ENCODE data around the gene FAM9C. TPM values are rescaled to one million over a fixed set of nuclear protein-coding genes. Genes with fewer than 3 reads are reported as not detected.
"Not testable (repeated sequence)": the region's sequence is repeated elsewhere in the genome, so short reads cannot be mapped to it uniquely, and the experiment has no call there.

Gene FAM9C
- total and polyA plus RNA-seq, 2 donors (not counting 1 experiment from before 2014, with no cell fraction given): not detected

DNA sequence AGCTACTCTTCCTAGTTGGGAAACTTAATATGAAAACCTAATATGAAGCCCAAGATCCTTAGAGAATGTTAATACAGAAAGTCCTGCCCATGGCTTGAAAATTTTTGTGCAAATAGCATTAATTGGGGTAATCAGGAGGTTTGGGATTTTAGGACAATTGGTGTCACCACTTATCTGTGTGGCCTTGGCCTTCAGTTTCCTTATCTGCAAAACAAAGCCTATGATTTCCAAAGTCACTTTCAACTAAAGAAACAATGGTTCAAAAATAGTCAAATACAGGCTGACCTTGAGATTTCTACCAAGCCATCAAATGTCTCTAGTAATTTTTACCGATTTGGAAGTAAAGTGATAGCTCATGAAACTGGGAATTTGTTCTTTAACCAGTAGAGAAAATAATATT is 40.2 kb upstream of the FAM9C start:
- H3K27me3 Mint-ChIP-seq: no peaks in the 10 kb centered on the region
- Histone ChIP-seq H3K27me3 (replicated peaks in 1 of 4; ENCODE audit: control extremely low read depth in 1 of 4, control insufficient read depth in 3 of 4, insufficient read depth in 4 of 4, low read length in 3 of 4) (no peaks in the 10 kb centered on the region), H3K27ac (ENCODE audit: low read length in 2 of 2) (peak overlapping the region; percentile 98), H3K9ac (ENCODE audit: low read length) (no peak overlapping the region), H2AFZ (ENCODE audit: insufficient read depth, low read depth, low read length, poor library complexity, severe bottlenecking) (no peak overlapping the region), H3K9me3 (ENCODE audit: control extremely low read depth in 1 of 3, control insufficient read depth in 2 of 3, insufficient read depth in 1 of 3, low read length in 2 of 3) (no peaks in the 10 kb centered on the region), H3K36me3 (replicated peaks in 1 of 2; ENCODE audit: control extremely low read depth in 1 of 2, control insufficient read depth in 1 of 2, extremely low read depth in 1 of 2, insufficient read depth in 2 of 2, low read length in 1 of 2) (no peaks in the 10 kb centered on the region), H4K20me1 (ENCODE audit: control insufficient read depth, insufficient read depth, low read length, poor library complexity, severe bottlenecking) (no peaks in the 10 kb centered on the region), H3K4me3 (ENCODE audit: control extremely low read depth in 1 of 5, extremely low read depth in 1 of 5, insufficient read depth in 1 of 5, low read depth in 2 of 5, low read length in 4 of 5) (no peak overlapping the region), H3K4me2 (replicated peaks; ENCODE audit: low read depth, low read length, poor library complexity, severe bottlenecking) (no peak overlapping the region), H3K79me2 (ENCODE audit: control insufficient read depth, insufficient read depth, low read length) (peaks cover 5% of the 10 kb centered on the region), H3K4me1 (ENCODE audit: control insufficient read depth in 2 of 2, insufficient read depth in 2 of 2, low read length in 2 of 2) (peaks cover 90 to 92% of the 10 kb centered on the region in 2 donors)
- H3K9me3 Mint-ChIP-seq (ENCODE audit: insufficient read depth): no peaks in the 10 kb centered on the region
- ATAC-seq (ENCODE audit: low read depth): no peak
- H3K4me1 Mint-ChIP-seq: peaks cover 84% of the 10 kb centered on the region
- peak overlapping the region; percentile 19 for H3K4me3 Mint-ChIP-seq
- no CpG with 5 or more reads among the region's 1 CpG for WGBS (ENCODE audit: insufficient coverage)
- DNase-seq: no peak
- ChIA-PET POLR2A (interaction anchor here (9.7 kb wide), 1 partner anchor 109 kb away, joined by 129 read pairs; the partner anchor contains the start of gene TMSB4X), CTCF (interaction anchor here (0.6 to 9.7 kb wide), 5 partner anchors 10 to 137 kb away, joined by 3 to 173 read pairs (median 4); no protein-coding TSS in a partner anchor)
- TF ChIP-seq, protein P1, sequence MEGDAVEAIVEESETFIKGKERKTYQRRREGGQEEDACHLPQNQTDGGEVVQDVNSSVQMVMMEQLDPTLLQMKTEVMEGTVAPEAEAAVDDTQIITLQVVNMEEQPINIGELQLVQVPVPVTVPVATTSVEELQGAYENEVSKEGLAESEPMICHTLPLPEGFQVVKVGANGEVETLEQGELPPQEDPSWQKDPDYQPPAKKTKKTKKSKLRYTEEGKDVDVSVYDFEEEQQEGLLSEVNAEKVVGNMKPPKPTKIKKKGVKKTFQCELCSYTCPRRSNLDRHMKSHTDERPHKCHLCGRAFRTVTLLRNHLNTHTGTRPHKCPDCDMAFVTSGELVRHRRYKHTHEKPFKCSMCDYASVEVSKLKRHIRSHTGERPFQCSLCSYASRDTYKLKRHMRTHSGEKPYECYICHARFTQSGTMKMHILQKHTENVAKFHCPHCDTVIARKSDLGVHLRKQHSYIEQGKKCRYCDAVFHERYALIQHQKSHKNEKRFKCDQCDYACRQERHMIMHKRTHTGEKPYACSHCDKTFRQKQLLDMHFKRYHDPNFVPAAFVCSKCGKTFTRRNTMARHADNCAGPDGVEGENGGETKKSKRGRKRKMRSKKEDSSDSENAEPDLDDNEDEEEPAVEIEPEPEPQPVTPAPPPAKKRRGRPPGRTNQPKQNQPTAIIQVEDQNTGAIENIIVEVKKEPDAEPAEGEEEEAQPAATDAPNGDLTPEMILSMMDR (IDR thresholded peaks at IDR 0.05): no peak
- TF ChIP-seq EZH2 (IDR thresholded peaks at IDR 0.05; ENCODE audit: borderline replicate concordance, insufficient read depth, low read depth, low read length, poor library complexity, severe bottlenecking): no peak
- peak overlapping the region; percentile 95 for H3K27ac Mint-ChIP-seq
- intact Hi-C loops (cut with micrococcal nuclease): loop anchor here (5.0 kb wide), 1 partner anchor 32 kb away; no protein-coding TSS in a partner anchor

DNA sequence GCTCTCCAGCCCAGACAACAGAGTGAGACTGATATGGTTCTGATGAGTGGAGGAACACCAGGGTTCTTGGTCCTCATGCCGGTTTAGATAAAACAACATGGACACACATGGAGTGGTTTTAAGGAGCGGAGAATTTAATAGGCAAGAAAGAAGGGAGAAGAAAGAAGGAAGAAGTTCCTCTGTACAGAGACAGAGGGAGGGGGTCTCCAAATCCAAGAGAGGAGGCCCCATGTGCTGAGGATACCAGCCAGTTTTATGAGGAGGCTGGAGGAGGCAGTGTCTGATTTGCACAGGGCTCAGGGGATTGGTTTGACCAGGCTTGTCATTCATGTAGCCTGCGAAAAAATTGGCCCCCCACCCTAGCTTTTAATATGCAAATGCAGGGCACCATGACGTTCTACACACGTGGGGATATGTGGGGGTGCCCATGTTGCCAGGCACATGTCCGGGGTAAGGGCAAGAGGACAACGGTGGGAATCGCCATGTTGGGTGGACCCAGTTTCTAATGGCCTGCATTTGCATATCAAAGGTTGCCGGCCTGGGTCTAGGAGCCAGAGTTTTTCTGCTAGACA is 39.4 kb upstream of the FAM9C start:
- ChIA-PET CTCF (interaction anchor here (0.8 to 9.7 kb wide), 4 partner anchors 83 to 404 kb away, joined by 3 to 173 read pairs (median 15); no protein-coding TSS in a partner anchor), POLR2A (interaction anchor here (9.7 kb wide), 1 partner anchor 108 kb away, joined by 129 read pairs; the partner anchor contains the start of gene TMSB4X)
- intact Hi-C loops (cut with micrococcal nuclease); H2AFZ ChIP-seq (ENCODE audit: insufficient read depth, low read depth, low read length, poor library complexity, severe bottlenecking); H3K36me3 ChIP-seq (replicated peaks in 1 of 2; ENCODE audit: control extremely low read depth in 1 of 2, control insufficient read depth in 1 of 2, extremely low read depth in 1 of 2, insufficient read depth in 2 of 2, low read length in 1 of 2); H3K27me3 Mint-ChIP-seq; H3K9ac ChIP-seq (ENCODE audit: low read length); H3K9me3 Mint-ChIP-seq (ENCODE audit: insufficient read depth); ATAC-seq (ENCODE audit: low read depth); H4K20me1 ChIP-seq (ENCODE audit: control insufficient read depth, insufficient read depth, low read length, poor library complexity, severe bottlenecking); H3K79me2 ChIP-seq (ENCODE audit: control insufficient read depth, insufficient read depth, low read length); H3K9me3 ChIP-seq (ENCODE audit: control extremely low read depth in 1 of 3, control insufficient read depth in 2 of 3, insufficient read depth in 1 of 3, low read length in 2 of 3); DNase-seq; H3K4me3 ChIP-seq (ENCODE audit: control extremely low read depth in 1 of 5, extremely low read depth in 1 of 5, insufficient read depth in 1 of 5, low read depth in 2 of 5, low read length in 4 of 5); H3K4me3 Mint-ChIP-seq; H3K27me3 ChIP-seq (replicated peaks in 1 of 4; ENCODE audit: control extremely low read depth in 1 of 4, control insufficient read depth in 3 of 4, insufficient read depth in 4 of 4, low read length in 3 of 4); H3K4me2 ChIP-seq (replicated peaks; ENCODE audit: low read depth, low read length, poor library complexity, severe bottlenecking): not testable (repeated sequence)
- peaks cover 84% of the 10 kb centered on the region for H3K4me1 Mint-ChIP-seq
- H3K27ac Mint-ChIP-seq: peak overlapping the region; percentile 95
- WGBS (ENCODE audit: insufficient coverage): 61% methylated on average over 3 of the region's 9 CpGs
- peak overlapping the region; percentile 98 for H3K27ac ChIP-seq (ENCODE audit: low read length in 2 of 2)
- H3K4me1 ChIP-seq (ENCODE audit: control insufficient read depth in 2 of 2, insufficient read depth in 2 of 2, low read length in 2 of 2): peaks cover 96 to 97% of the 10 kb centered on the region in 2 donors

Data from B cell (primary cell).